Endometrium (tissue), 2 donors: ENCODE results near the gene FIGN.

Experiments
- FAIRE-seq: peaks from 2 replicates; lab custom pipeline; 2012; peaks lifted over from hg19 to GRCh38; lab: Jason Lieb, UNC
- donor health status: control.
- donor health status: control.

The FIGN gene

DNA sequence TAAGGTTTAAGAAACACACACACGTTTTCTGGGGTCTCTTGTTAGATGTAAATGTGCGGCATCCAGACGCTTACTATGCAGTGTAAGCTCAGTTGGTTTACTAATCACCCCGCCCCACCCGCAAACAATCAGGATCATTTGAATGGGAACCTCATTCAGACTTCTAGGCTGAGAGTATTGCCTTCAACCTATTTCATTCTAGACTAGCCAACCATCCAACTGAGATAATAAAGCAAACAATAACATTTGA, 1.3 kb upstream of the FIGN start:
- no peak for FAIRE-seq

- no peak for FAIRE-seq
Measured at GRCh38 chr2:163736433-163737189, 803 bp upstream of the FIGN start.

DNA sequence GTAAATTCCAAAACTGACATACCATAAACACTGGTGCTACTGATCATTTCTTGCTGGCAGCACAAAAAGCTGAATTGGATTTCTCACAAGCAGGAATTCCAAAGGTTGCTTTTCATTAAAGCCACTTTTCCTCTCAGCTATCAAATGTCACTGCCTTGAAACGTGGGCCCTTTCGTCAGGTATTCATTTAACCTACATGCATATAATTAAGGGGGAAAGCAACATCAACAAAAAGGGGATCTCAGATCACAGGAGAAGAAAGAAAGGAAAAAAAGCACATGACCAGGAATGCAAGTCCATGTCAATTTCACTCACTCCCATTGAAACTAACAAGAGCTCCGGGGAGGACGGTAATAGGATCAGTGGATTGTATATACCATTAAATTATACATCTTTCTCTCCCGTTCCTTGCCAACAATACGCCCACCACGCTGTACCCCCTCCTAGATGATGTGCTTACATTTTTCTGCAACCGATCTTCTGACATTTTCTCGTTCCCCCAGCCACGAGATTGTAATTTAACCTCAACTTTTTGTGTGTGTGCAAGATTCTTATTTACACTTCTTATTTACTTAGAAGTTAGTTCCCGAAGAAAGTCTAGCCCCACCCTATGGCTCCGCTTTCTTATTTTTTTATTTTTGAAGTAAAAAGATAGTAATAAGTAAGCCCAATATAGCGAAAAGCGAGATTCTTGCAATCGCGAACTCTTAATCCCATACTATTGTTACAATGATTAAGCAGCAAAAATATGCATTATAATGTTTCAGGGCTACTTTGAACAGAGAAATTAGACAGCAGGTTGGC, 725 bp downstream of the FIGN start:
- no peak for FAIRE-seq

DNA sequence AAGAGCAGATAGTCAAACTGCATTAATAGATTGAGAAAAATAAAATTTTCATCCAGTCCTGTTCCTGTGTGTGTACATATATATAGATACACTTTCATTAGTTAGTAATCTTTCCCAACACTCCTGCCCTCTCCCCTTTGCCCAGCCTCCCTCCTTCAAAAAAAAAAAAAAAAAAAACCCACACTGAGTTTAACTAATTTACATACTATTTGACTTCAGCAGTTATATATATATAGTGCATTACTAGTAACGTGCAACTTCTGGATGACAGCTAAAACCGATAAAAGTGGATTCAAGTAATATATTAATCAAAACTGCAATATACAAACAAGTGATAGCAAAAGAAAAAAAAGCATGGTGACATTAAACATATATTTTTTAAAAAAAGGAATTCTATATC, 1.4 kb downstream of the FIGN start:
- FAIRE-seq, result no peak

GRCh38 chr2:163733956-163734355, 1.9 kb downstream of the FIGN start:
- no peak for FAIRE-seq

DNA sequence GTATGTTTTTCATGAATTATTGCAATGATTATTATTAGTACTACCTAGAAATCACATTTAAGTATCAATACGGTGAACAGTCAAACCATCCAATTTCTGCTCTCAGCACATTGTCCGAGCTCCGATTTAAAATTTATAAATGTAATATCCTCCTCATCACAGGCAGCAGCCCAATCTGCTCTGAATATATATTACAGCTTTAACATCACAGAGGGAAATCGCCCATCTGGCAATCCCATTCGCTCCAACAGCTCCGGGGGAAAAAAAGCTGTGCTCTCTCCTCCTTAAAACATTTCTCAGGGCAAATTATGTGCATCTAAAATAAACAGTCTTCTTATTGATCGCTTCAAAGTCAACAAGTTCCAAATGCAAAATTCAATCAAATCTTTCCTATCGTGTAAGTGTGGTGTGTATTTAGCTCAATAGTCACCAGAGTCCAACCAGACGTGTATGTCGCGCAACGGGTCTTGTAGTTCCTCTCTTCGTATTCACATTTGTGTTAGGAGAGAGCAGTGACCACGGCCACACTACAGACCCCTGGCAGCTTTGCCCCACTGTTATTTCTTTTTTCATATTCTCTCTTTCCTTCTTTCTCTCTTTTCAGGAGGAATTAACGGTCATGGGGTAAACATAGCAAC, 2.4 kb downstream of the FIGN start:
- FAIRE-seq, result no peak

GRCh38 chr2:163732727-163733126, 3.1 kb downstream of the FIGN start:
- no peak for FAIRE-seq

GRCh38 chr2:163731735-163732134, 4.1 kb downstream of the FIGN start:
- no peak for FAIRE-seq

GRCh38 chr2:163730556-163730955, 5.3 kb downstream of the FIGN start:
- no peak for FAIRE-seq

DNA sequence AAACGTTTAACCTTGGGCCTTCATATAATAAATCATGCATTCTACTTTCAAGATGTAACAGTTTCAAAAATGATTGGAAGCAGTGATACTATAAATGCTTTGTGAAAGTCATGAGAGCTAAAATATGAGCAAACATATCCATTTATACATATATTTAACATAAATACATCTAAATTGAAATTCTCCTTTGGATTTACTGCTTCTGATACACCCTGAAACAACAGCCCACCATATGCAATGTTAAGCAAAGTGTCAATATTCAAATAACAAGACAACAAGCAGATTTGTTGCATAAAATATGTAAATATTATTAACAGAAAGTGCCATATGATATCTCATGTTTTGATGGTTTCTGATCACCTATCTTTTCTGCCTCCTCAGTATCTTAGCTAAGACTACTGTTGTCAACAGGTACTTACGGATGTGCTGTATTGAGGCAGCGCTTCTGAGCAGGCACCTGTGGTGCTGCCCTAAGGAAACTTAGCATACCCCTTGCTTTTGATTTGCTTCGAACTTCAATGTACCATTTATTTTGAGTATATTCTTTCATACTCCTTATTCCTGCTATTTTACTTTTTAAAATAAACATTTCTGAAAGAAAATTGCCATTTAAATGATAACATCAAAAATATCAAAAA, 6.1 kb downstream of the FIGN start:
- FAIRE-seq, result no peak

DNA sequence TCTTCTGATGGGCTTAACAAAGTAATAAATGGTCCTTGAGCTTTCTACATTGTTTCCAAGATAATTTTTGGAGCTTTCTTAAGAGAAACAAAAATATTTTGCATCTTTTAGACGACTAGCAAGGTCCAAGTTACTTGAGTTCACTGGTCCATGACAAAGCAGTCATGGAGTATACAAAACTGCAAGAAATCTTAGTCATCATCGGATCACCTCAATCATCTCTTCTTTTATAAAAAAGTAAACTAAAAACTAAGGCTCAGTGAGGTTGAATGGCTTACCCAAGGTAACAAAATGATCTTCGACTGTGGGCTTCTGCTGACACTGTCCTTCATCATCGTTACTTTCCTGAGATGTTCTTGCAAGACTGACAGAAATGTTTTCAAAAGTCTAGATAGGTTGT, 11.9 kb downstream of the FIGN start:
- FAIRE-seq, result no peak

GRCh38 chr2:163723348-163723747, 12.5 kb downstream of the FIGN start:
- no peak for FAIRE-seq

DNA sequence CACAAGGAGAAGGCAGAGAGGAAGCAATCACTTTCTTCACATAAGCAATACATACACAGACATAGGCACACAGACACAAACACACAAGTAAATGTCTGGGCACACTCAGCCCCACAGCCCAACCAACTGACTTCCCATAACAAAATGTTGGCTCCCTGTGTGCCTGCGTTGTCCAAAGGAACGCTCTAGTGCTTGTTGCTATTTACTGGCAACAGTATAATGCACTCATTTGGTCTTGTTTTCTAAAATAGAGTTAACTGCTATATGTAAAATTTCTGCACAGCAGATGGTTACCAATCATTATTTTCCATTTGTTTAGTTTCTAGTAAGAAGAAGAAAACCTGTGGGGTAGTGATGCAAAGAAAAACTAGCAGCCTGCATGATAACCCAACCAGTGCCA, 16.5 kb downstream of the FIGN start:
- FAIRE-seq, result no peak

- FAIRE-seq, result no peak
Measured at GRCh38 chr2:163717993-163718680, 17.7 kb downstream of the FIGN start.

- no peak for FAIRE-seq
Measured at GRCh38 chr2:163717515-163717914, 18.3 kb downstream of the FIGN start.

DNA sequence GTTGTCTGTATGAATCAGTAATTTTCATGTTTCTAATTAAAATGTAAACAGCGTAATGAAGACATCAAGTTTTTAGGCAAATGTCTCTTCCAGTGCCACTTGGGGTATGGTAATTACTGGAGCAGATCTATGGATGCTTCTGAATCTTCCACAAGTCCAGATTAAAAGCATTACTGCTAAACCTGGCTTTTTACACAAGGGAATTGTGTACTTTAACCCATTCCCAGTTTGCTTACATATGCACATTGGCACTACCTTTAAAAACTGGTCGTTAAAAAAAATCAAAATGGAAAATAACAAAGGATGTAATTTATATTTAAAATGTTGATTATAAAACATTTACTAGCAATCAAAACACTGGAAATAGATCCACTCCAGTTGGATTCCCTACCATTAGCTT, 19.7 kb downstream of the FIGN start:
- no peak for FAIRE-seq

- FAIRE-seq, result no peak
Measured at GRCh38 chr2:163715668-163716067, 20.1 kb downstream of the FIGN start.

DNA sequence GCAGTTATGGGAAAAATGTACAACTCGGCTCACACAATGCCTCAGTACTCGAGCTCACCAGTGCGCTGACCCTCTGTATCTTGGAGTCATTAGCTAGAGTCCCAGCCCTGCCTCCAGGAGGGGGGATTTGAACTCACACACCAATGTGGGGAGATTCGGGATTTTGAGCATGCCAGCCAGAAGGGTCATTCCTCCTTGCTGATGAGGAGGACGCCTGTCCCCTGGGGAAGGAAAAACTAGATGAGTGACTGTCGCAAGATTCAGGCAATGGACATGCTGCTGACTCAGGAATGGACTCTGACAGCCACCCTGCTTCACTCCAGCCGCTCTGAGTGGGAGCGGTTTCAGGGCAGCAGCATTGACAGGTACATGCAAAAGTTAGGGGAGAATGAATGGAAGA, 20.6 kb downstream of the FIGN start:
- FAIRE-seq, result no peak

DNA sequence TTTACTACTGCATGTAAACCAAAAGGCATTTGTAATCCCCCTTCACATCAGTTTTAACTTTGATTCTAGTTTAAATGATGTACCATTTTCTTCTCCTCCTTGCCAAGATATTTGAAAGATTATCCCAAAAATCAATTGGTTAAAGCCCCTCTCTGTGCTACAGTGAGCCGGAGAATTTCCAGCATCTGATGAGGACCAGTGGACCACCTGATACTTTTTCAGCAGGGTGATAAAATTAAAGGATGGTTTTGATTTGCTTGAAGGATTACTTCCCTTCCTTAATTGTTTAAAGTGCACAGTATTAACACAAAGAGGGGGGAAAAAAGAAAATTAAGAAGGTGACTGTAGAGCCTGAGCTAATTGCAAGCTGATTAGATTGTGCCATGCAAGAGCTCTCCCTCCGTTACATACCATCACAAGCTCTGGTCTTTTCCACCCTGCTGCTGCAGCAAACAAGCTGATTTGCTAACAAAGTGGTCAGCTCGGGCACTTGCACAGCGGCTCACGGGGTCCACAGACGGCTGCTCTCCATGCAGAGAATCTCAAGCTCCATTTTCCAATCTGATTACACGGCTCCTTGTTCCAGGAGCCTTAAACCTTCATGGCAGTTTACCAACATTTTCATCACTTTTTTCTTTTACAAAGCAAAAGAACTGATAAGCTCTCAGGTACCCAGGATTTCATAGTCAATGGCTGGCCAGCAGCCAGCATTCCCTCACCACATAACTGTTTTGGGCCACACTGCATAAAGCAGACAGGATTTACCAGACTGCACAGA, 22.1 kb downstream of the FIGN start:
- FAIRE-seq, result no peak

DNA sequence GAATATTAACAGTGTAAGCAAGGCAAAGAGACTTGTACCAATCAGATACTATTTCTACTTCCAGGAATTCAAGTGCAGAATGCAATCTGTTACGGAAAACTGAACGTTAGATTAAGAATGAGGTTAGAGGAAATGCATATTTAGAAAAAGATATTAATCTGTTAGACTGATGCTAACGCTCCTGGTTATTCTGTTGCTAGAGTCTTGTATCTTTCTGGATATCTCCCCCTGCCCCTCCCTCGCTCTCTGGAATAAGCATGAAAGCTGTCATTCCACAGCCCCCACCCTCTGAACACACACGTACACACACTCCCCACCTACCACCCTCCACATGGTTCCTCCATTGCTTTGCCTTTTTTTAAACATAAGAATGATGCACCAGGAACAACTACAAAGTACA, 24.1 kb downstream of the FIGN start:
- FAIRE-seq, result no peak

DNA sequence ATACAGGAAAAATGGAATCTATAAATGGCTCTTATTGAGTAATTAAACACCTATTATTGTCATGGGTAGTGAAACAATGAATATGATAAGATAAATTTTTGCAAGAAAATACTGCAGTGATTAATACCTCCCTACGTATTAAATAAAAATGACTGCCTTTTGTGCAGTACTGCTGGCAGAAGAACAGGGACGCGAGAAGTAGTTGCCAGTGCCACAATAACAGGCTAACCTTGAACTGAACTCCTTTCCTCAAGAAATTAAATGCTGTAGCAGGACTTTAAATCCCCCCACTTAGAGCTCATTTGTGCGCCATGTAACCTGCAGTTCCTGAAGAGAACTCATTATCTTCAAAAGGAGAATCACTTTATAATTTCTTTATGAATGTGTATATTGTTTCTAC, 24.6 kb downstream of the FIGN start:
- FAIRE-seq, result no peak

- no peak for FAIRE-seq
Measured at GRCh38 chr2:163709270-163709669, 26.5 kb downstream of the FIGN start.
